GM15510 (cell line): Measurements from ENCODE around the gene PITPNC1.

Experiments used
- POLR2A ChIP-seq: IDR thresholded peaks from 3 replicates; pipeline ENCODE4 v1.6.1; 2011; ENCODE audit warnings: borderline replicate concordance; ENCODE audit not compliant: insufficient read length; ENCODE audit errors: extremely low read depth

The PITPNC1 gene

GRCh38 chr17:67376737-67377487 is at the start of gene PITPNC1:
Gene PITPNC1 (plus strand): TSS chr17:67377281.
- peak; percentile 76 for TF ChIP-seq POLR2A

GRCh38 chr17:67328026-67328425 is 49.1 kb upstream of the PITPNC1 start:
- TF ChIP-seq POLR2A = no peak

GRCh38 chr17:67335245-67335835 is 41.7 kb upstream of the PITPNC1 start:
- TF ChIP-seq POLR2A = no peak

- no peak for TF ChIP-seq POLR2A
Observed at GRCh38 chr17:67336859-67337258, 40.2 kb upstream of the PITPNC1 start.

- TF ChIP-seq POLR2A = no peak
Observed at GRCh38 chr17:67343237-67343636, 33.8 kb upstream of the PITPNC1 start.

GRCh38 chr17:67347826-67348225 is 29.3 kb upstream of the PITPNC1 start:
- TF ChIP-seq POLR2A = no peak

GRCh38 chr17:67349420-67349819 is 27.7 kb upstream of the PITPNC1 start:
- TF ChIP-seq POLR2A = no peak

- TF ChIP-seq POLR2A = no peak
Observed at GRCh38 chr17:67353161-67353560, 23.9 kb upstream of the PITPNC1 start.

GRCh38 chr17:67353929-67354574 is 23.0 kb upstream of the PITPNC1 start:
- no peak for TF ChIP-seq POLR2A

- no peak for TF ChIP-seq POLR2A
Observed at GRCh38 chr17:67358612-67359011, 18.5 kb upstream of the PITPNC1 start.

GRCh38 chr17:67359960-67360791 is 16.9 kb upstream of the PITPNC1 start:
- TF ChIP-seq POLR2A = no peak

GRCh38 chr17:67360880-67361279 is 16.2 kb upstream of the PITPNC1 start:
- TF ChIP-seq POLR2A = no peak

GRCh38 chr17:67362173-67362572 is 14.9 kb upstream of the PITPNC1 start:
- TF ChIP-seq POLR2A = no peak

GRCh38 chr17:67364847-67365737 is 12.0 kb upstream of the PITPNC1 start:
- TF ChIP-seq POLR2A = no peak
